ENCODE data around the gene PROC.

Gene PROC

GRCh38 chr2:127422559-127423477, 4.6 kb downstream of the PROC start:
- DNase-seq (ENCODE audit: low read depth): no peak
- in situ Hi-C loops (cut with HindIII; ENCODE audit: low sequenced_read_pairs): no loop called here
- peak overlapping the region; percentile 39 for H3K4me3 ChIP-seq (ENCODE audit: low read depth, low read length)
- TF ChIP-seq CTCF (IDR thresholded peaks at IDR 0.05; ENCODE audit: low read depth, low read length, missing control alignments): no peak

- DNase-seq (ENCODE audit: low read depth): no peak
- H3K4me3 ChIP-seq (ENCODE audit: low read depth, low read length): peak overlapping the region; percentile 39
- no peak for TF ChIP-seq CTCF (IDR thresholded peaks at IDR 0.05; ENCODE audit: low read depth, low read length, missing control alignments)
- in situ Hi-C loops (cut with HindIII; ENCODE audit: low sequenced_read_pairs): no loop called here
Observed at GRCh38 chr2:127423478-127423843, 5.2 kb downstream of the PROC start.

GRCh38 chr2:127423880-127424279, 5.7 kb downstream of the PROC start:
- TF ChIP-seq CTCF (IDR thresholded peaks at IDR 0.05; ENCODE audit: low read depth, low read length, missing control alignments): no peak
- in situ Hi-C loops (cut with HindIII; ENCODE audit: low sequenced_read_pairs): no loop called here
- H3K4me3 ChIP-seq (ENCODE audit: low read depth, low read length): peak overlapping the region; percentile 39
- no peak for DNase-seq (ENCODE audit: low read depth)

- in situ Hi-C loops (cut with HindIII; ENCODE audit: low sequenced_read_pairs): no loop called here
- TF ChIP-seq CTCF (IDR thresholded peaks at IDR 0.05; ENCODE audit: low read depth, low read length, missing control alignments): no peak
- no peak for DNase-seq (ENCODE audit: low read depth)
- no peak overlapping the region for H3K4me3 ChIP-seq (ENCODE audit: low read depth, low read length)
Observed at GRCh38 chr2:127424598-127425520, 6.6 kb downstream of the PROC start.

- in situ Hi-C loops (cut with HindIII; ENCODE audit: low sequenced_read_pairs): no loop called here
- H3K4me3 ChIP-seq (ENCODE audit: low read depth, low read length): no peak overlapping the region
- TF ChIP-seq CTCF (IDR thresholded peaks at IDR 0.05; ENCODE audit: low read depth, low read length, missing control alignments): no peak
- no peak for DNase-seq (ENCODE audit: low read depth)
Observed at GRCh38 chr2:127425540-127426490, 7.6 kb downstream of the PROC start.

Data from astrocyte of the cerebellum (primary cell).